ENCODE data around the gene OPCML. TPM values are rescaled to one million over a fixed set of nuclear protein-coding genes. Genes with fewer than 3 reads are reported as not detected.

Gene OPCML
- total and polyA plus RNA-seq, 2 experiments from 2014 or later = 1.2 to 4.4 TPM

- Histone ChIP-seq H3F3A (replicated peaks; ENCODE audit: low read depth) (no peaks in the 10 kb centered on the region), H3K4me1 (ENCODE audit: insufficient read depth) (no peaks in the 10 kb centered on the region), H3K27ac (ENCODE audit: low read depth) (no peak overlapping the region), H3K4me2 (no peak overlapping the region), H2AFZ (no peak overlapping the region), H4K20me1 (replicated peaks; ENCODE audit: insufficient read depth) (no peaks in the 10 kb centered on the region), H3K27me3 (ENCODE audit: insufficient read depth) (no peaks in the 10 kb centered on the region), H3K4me3 (no peak overlapping the region), H3K79me2 (replicated peaks; ENCODE audit: insufficient read depth) (no peaks in the 10 kb centered on the region), H3K36me3 (ENCODE audit: insufficient read depth) (no peaks in the 10 kb centered on the region), H3K9me2 (ENCODE audit: insufficient read depth) (peaks cover 7% of the 10 kb centered on the region; the same call in 1 of the 2 replicates)
- H3K27me3 Mint-ChIP-seq (ENCODE audit: insufficient read depth, low read depth, poor library complexity) = no peaks in the 10 kb centered on the region
- no peak overlapping the region for H3K27ac Mint-ChIP-seq
- no peak overlapping the region for H3K4me3 Mint-ChIP-seq
- H3K4me1 Mint-ChIP-seq = peaks cover 10% of the 10 kb centered on the region
- no peaks in the 10 kb centered on the region for H3K9me3 Mint-ChIP-seq
- TF ChIP-seq ZNF462 (CRISPR knock-in tag; IDR thresholded peaks at IDR 0.05) = no peak
- TF ChIP-seq EZH2 (IDR thresholded peaks at IDR 0.05; ENCODE audit: low read depth, unreplicated experiment) = no peak
- TF ChIP-seq ETS1 (IDR thresholded peaks at IDR 0.05) = no peak
- no peak for TF ChIP-seq NANOG (IDR thresholded peaks at IDR 0.05; ENCODE audit: borderline replicate concordance)
- no peak for TF ChIP-seq CREB1 (CRISPR knock-in tag; IDR thresholded peaks at IDR 0.05; ENCODE audit: low read depth)
- no peak for TF ChIP-seq STAT1 (IDR thresholded peaks at IDR 0.05; ENCODE audit: unreplicated experiment)
- TF ChIP-seq CTCF (conservative IDR thresholded peaks at IDR 0.05; ENCODE audit: low read depth in 2 of 2) = no peak
- no peak for TF ChIP-seq EZH2phosphoT487 (IDR thresholded peaks at IDR 0.05; ENCODE audit: unreplicated experiment)
- TF ChIP-seq ZNF331 (CRISPR knock-in tag; IDR thresholded peaks at IDR 0.05; ENCODE audit: low read depth) = no peak
- H3K36me3 Mint-ChIP-seq (ENCODE audit: low read depth) = no peaks in the 10 kb centered on the region
- no peak for DNase-seq (ENCODE audit: low spot score)
- ATAC-seq = no peak
Observed at GRCh38 chr11:132977241-132977640, 555.1 kb downstream of the OPCML start.

All from GM23338 (cell line).